AG10803 (cell line): Measurements from ENCODE around the gene CYTH3.

Experiments used
- DNase-seq: peaks from one replicate; pipeline ENCODE4 v3.0.0; 2010; ENCODE audit warnings: low read depth
- H3K4me3 ChIP-seq: 2 replicates; pipeline ENCODE4 v1.5.1; 2011; ENCODE audit warnings: mild to moderate bottlenecking, low read length, control low read depth
- CTCF ChIP-seq: conservative IDR thresholded peaks from 2 replicates; pipeline ENCODE4 v1.5.1; 2011; ENCODE audit warnings: mild to moderate bottlenecking, low read length, control low read depth, inconsistent platforms

Gene CYTH3

GRCh38 chr7:6257675-6258074, 14.7 kb downstream of the CYTH3 start:
- H3K4me3 ChIP-seq: no peak overlapping the region
- DNase-seq: no peak
- no peak for TF ChIP-seq CTCF

GRCh38 chr7:6256677-6257535, 15.5 kb downstream of the CYTH3 start:
- peak; percentile 89 for DNase-seq

GRCh38 chr7:6256109-6256483, 16.3 kb downstream of the CYTH3 start:
- peak; percentile 51 for DNase-seq
- TF ChIP-seq CTCF: peak; percentile 42
- H3K4me3 ChIP-seq: peak overlapping the region; percentile 18; the same call in 1 of the 2 replicates

More at GRCh38 chr7:6256677-6257535, 15.5 kb downstream of the CYTH3 start:
- peak overlapping the region; percentile 18 for H3K4me3 ChIP-seq
- TF ChIP-seq CTCF: 0 out of 2 replicates have a peak, but pooled peaks have one; percentile 19

- no peak overlapping the region for H3K4me3 ChIP-seq
- no peak for TF ChIP-seq CTCF
- no peak for DNase-seq
Observed at GRCh38 chr7:6254866-6255265, 17.6 kb downstream of the CYTH3 start.

- no peak for TF ChIP-seq CTCF
- H3K4me3 ChIP-seq: no peak overlapping the region
Observed at GRCh38 chr7:6252748-6253147, 19.7 kb downstream of the CYTH3 start.

GRCh38 chr7:6252341-6252746, 20.1 kb downstream of the CYTH3 start:
- no peak for TF ChIP-seq CTCF
- peak; percentile 92 for DNase-seq
- H3K4me3 ChIP-seq: no peak overlapping the region

More at GRCh38 chr7:6252748-6253147, 19.7 kb downstream of the CYTH3 start:
- peak; percentile 84 for DNase-seq

GRCh38 chr7:6251653-6252052, 20.8 kb downstream of the CYTH3 start:
- no peak overlapping the region for H3K4me3 ChIP-seq
- peak; percentile 81 for DNase-seq
- no peak for TF ChIP-seq CTCF
